Testis (tissue), 3 donors: Measurements from ENCODE around the gene ABLIM3. TPM values are rescaled to one million over a fixed set of nuclear protein-coding genes. Genes with fewer than 3 reads are reported as not detected.

Source experiments
- DNase-seq: peaks from one replicate; pipeline ENCODE4 v3.0.0-alpha.2; 2019
- H3K27ac ChIP-seq, 2 donors: fragments of 200-600 bp; sonication (generic); one replicate each; pipeline ENCODE4 v1.5.1; 2019
- H3K27me3 ChIP-seq: fragments of 200-600 bp; sonication (generic); one replicate; pipeline ENCODE4 v1.5.1; 2019
- H3K36me3 ChIP-seq: fragments of 200-600 bp; sonication (generic); one replicate; pipeline ENCODE4 v1.5.1; 2017; ENCODE audit warnings: low read depth; ENCODE audit errors: missing control alignments
- H3K4me1 ChIP-seq: fragments of 200-600 bp; sonication (generic); one replicate; pipeline ENCODE4 v1.5.1; 2019
- H3K4me3 ChIP-seq, 2 donors: fragments of 200-600 bp; sonication (generic); one replicate each; pipeline ENCODE4 v1.5.1; 2017 to 2019
- H3K9me3 ChIP-seq: fragments of 200-600 bp; sonication (generic); one replicate; pipeline ENCODE4 v1.5.1; 2017
- CTCF ChIP-seq, 3 experiments: fragments of 450-650 bp in 2 of 3; fragments of 200-600 bp in 1 of 3; sonication (generic) in 1 of 3; IDR thresholded peaks; one replicate each; pipeline ENCODE4 v1.5.1; 2016 to 2019; ENCODE audit warnings: antibody characterized with exemption in 3 of 3, mild to moderate bottlenecking in 2 of 3, moderate library complexity in 1 of 3
- POLR2A ChIP-seq: fragments of 450-650 bp; IDR thresholded peaks from one replicate; pipeline ENCODE4 v1.6.1; 2017; ENCODE audit warnings: antibody characterized with exemption, mild to moderate bottlenecking, moderate library complexity
- WGBS, 2 donors: methylation state at CpG; one replicate each; pipeline ENCODE4 v1.1.5; 2018; 5-methylcytosine and 5-hydroxymethylcytosine counted together
- intact Hi-C: fragments of 100-400 bp; cut with DNase I; formaldehyde crosslinking; loops from one replicate; pipeline ENCODE4 v1.15.1; 2023; ENCODE audit warnings: low total_unique reads
- polyA plus RNA-seq: library from polyadenylated mRNA; stranded (reverse); fragments of 350-450 nt; fragmentation: Illumina TruSeq; extraction: RNeasy Lipid Tissue Mini Kit (QIAGEN cat#74804); gene quantifications from one replicate; pipeline ENCODE4 v1.2.3, GENCODE V29; 2014; ENCODE audit warnings: low read depth, low replicate concordance; ENCODE audit not compliant: insufficient read depth
- total RNA-seq, 2 donors: library from RNA; depleted of rRNA; stranded (reverse); fragments of >200 nt; gene quantifications; one replicate each; pipeline ENCODE4 v1.2.3, GENCODE V29; 2016

ABLIM3 gene
- total and polyA plus RNA-seq, 3 donors from 2014 or later: 5.6 to 8.9 (median 7.6) TPM

- Histone ChIP-seq H3K4me3 (no peak overlapping the region), H3K4me1 (peaks cover 4% of the 10 kb centered on the region), H3K27ac (no peak overlapping the region), H3K36me3 (no peaks in the 10 kb centered on the region), H3K27me3 (no peaks in the 10 kb centered on the region), H3K9me3 (no peaks in the 10 kb centered on the region)
- intact Hi-C loops: no loop called here
- TF ChIP-seq CTCF (IDR thresholded peaks at IDR 0.05) (no peak), POLR2A (no peak)
- WGBS, 2 donors: 37 to 44% methylated on average over 1 of the region's 1 CpG
- no peak for DNase-seq
Observed at GRCh38 chr5:149280124-149280523, 138.8 kb downstream of the ABLIM3 start.

- peaks cover 4% of the 10 kb centered on the region for H3K4me1 ChIP-seq
- DNase-seq: no peak
- H3K36me3 ChIP-seq: no peaks in the 10 kb centered on the region
- no peak for TF ChIP-seq POLR2A
- TF ChIP-seq CTCF (IDR thresholded peaks at IDR 0.05): no peak
- 74 to 81% methylated on average over 4 of the region's 4 CpGs for WGBS, 2 donors
- H3K9me3 ChIP-seq: no peaks in the 10 kb centered on the region
- no peak overlapping the region for H3K27ac ChIP-seq
- no peak overlapping the region for H3K4me3 ChIP-seq
- intact Hi-C loops: no loop called here
- no peaks in the 10 kb centered on the region for H3K27me3 ChIP-seq
Observed at GRCh38 chr5:149280802-149281201, 139.5 kb downstream of the ABLIM3 start.

- H3K27ac ChIP-seq: no peak overlapping the region
- no peak overlapping the region for H3K4me3 ChIP-seq
- no peak for TF ChIP-seq CTCF (IDR thresholded peaks at IDR 0.05)
- no peak for TF ChIP-seq POLR2A
- no peaks in the 10 kb centered on the region for H3K36me3 ChIP-seq
- intact Hi-C loops: no loop called here
- H3K4me1 ChIP-seq: peaks cover 4% of the 10 kb centered on the region
- no peaks in the 10 kb centered on the region for H3K27me3 ChIP-seq
- H3K9me3 ChIP-seq: no peaks in the 10 kb centered on the region
- WGBS, 2 donors: 86 to 87% methylated on average over 12 of the region's 12 CpGs
- DNase-seq: no peak
Observed at GRCh38 chr5:149282027-149282965, 141.0 kb downstream of the ABLIM3 start.

DNA sequence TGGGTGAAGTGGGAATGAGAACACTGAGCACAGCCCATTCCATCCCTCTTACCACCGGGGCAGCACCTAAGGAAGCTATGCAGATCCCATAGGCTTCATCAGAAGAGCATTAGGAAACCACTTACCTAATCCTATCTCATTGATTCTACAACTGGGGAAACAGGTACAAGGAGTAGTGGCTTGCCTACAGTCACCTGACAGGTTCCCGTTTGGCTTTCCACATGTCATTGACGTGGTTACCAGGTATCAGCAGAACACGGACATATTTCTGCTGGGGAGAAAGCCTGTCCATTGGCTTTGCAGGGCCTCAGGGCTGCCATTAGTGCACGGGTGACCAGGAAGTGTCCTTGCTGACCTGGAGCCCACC is 141.7 kb downstream of the ABLIM3 start:
- intact Hi-C loops: no loop called here
- peaks cover 4% of the 10 kb centered on the region for H3K4me1 ChIP-seq
- no peaks in the 10 kb centered on the region for H3K9me3 ChIP-seq
- no peak overlapping the region for H3K4me3 ChIP-seq
- no peak overlapping the region for H3K27ac ChIP-seq
- H3K27me3 ChIP-seq: no peaks in the 10 kb centered on the region
- 92 to 94% methylated on average over 5 of the region's 5 CpGs for WGBS, 2 donors
- TF ChIP-seq CTCF (IDR thresholded peaks at IDR 0.05) (no peak), POLR2A (no peak)
- DNase-seq: no peak
- no peaks in the 10 kb centered on the region for H3K36me3 ChIP-seq
